CD14-positive monocyte (primary cell): ENCODE results near the gene PLCB1. TPM values are rescaled to one million over a fixed set of nuclear protein-coding genes. Genes with fewer than 3 reads are reported as not detected.

Experiments used
- DNase-seq, 3 donors: peaks; one replicate each; pipeline ENCODE4 v3.0.0-alpha.2; 2011 to 2022
- H2AFZ ChIP-seq: 2 replicates; pipeline ENCODE4 v1.6.0; 2012; ENCODE audit warnings: mild to moderate bottlenecking, low read depth, low read length, inconsistent platforms; ENCODE audit not compliant: insufficient read depth, poor library complexity, severe bottlenecking
- H3K27ac ChIP-seq, 2 donors: 1 replicate in 1 of 2; 2 replicates in 1 of 2; pipeline ENCODE4 v1.5.1; 2012 to 2013; ENCODE audit warnings: low read length in 2 of 2, control low read depth in 1 of 2, inconsistent platforms in 1 of 2, low read depth in 1 of 2, mild to moderate bottlenecking in 1 of 2
- H3K27me3 ChIP-seq, 2 donors: one replicate each; pipeline versions ENCODE4 v1.6.0 to v1.6.1; 2011 to 2013; ENCODE audit warnings: low read length in 2 of 2; ENCODE audit not compliant: control insufficient read depth in 2 of 2, insufficient read depth in 2 of 2
- H3K36me3 ChIP-seq, 2 donors: replicated peaks in 1 of 2; 1 replicate in 1 of 2; 2 replicates in 1 of 2; pipeline versions ENCODE4 v1.5.1 to v1.6.1; 2012 to 2013; ENCODE audit warnings: low read length in 2 of 2, control low read depth in 1 of 2, inconsistent platforms in 1 of 2, mild to moderate bottlenecking in 1 of 2; ENCODE audit not compliant: insufficient read depth in 2 of 2, control insufficient read depth in 1 of 2
- H3K4me1 ChIP-seq, 2 donors: 1 replicate in 1 of 2; 2 replicates in 1 of 2; pipeline versions ENCODE4 v1.5.1 to v1.6.1; 2012 to 2013; ENCODE audit warnings: low read length in 2 of 2, control low read depth in 1 of 2, inconsistent platforms in 1 of 2, mild to moderate bottlenecking in 1 of 2, moderate library complexity in 1 of 2; ENCODE audit not compliant: insufficient read depth in 2 of 2, control insufficient read depth in 1 of 2
- H3K4me2 ChIP-seq: replicated peaks from 2 replicates; pipeline ENCODE3; 2012; ENCODE audit warnings: low read length, moderate library complexity, mild to moderate bottlenecking; ENCODE audit not compliant: poor library complexity, severe bottlenecking; ENCODE audit errors: extremely low read depth
- H3K4me3 ChIP-seq, 3 experiments: fragments of 200-600 bp in 1 of 3; sonication (generic) in 1 of 3; replicated peaks in 1 of 3; 1 replicate in 2 of 3; 2 replicates in 1 of 3; pipeline ENCODE4 v1.5.1; 2011 to 2013; ENCODE audit warnings: low read length in 3 of 3, mild to moderate bottlenecking in 3 of 3, control low read depth in 2 of 3, low read depth in 2 of 3, inconsistent platforms in 1 of 3, moderate library complexity in 1 of 3
- H3K79me2 ChIP-seq: 2 replicates; pipeline ENCODE4 v1.6.0; 2012; ENCODE audit warnings: mild to moderate bottlenecking, control low read depth, inconsistent platforms, low read length, moderate library complexity; ENCODE audit not compliant: insufficient read depth
- H3K9ac ChIP-seq: 2 replicates; pipeline ENCODE4 v1.6.0; 2017; ENCODE audit warnings: low read length, mild to moderate bottlenecking; ENCODE audit not compliant: insufficient read depth, poor library complexity, severe bottlenecking
- H3K9me3 ChIP-seq, 2 donors: replicated peaks in 1 of 2; 1 replicate in 1 of 2; 2 replicates in 1 of 2; pipeline versions ENCODE4 v1.5.1 to v1.6.1; 2012 to 2013; ENCODE audit warnings: low read length in 2 of 2, control low read depth in 1 of 2; ENCODE audit not compliant: control insufficient read depth in 1 of 2, insufficient read depth in 1 of 2
- H4K20me1 ChIP-seq: 2 replicates; pipeline ENCODE4 v1.6.0; 2012; ENCODE audit warnings: mild to moderate bottlenecking, low read length, control low read depth, moderate library complexity; ENCODE audit not compliant: insufficient read depth
- H3K27ac Mint-ChIP-seq, 7 donors: one replicate each; pipeline ENCODE4 v1.8.0; 2020; ENCODE audit warnings: mild to moderate bottlenecking in 7 of 7, mixed read lengths in 7 of 7, moderate library complexity in 6 of 7, inconsistent platforms in 2 of 7
- H3K27me3 Mint-ChIP-seq, 3 donors: one replicate each; pipeline ENCODE4 v1.8.0; 2021 to 2022; ENCODE audit warnings: low read depth in 3 of 3, mild to moderate bottlenecking in 3 of 3, mixed read lengths in 3 of 3, moderate library complexity in 3 of 3, inconsistent platforms in 1 of 3
- H3K36me3 Mint-ChIP-seq, 2 donors: one replicate each; pipeline ENCODE4 v1.8.0; 2020; ENCODE audit warnings: mixed read lengths in 2 of 2, inconsistent platforms in 1 of 2, mild to moderate bottlenecking in 1 of 2
- H3K4me1 Mint-ChIP-seq: one replicate; pipeline ENCODE4 v1.8.0; 2020; ENCODE audit warnings: mild to moderate bottlenecking, mixed read lengths
- H3K4me3 Mint-ChIP-seq, 2 donors: one replicate each; pipeline ENCODE4 v1.8.0; 2020; ENCODE audit warnings: mild to moderate bottlenecking in 2 of 2, mixed read lengths in 2 of 2, moderate library complexity in 1 of 2
- H3K9me3 Mint-ChIP-seq, 7 donors: one replicate each; pipeline ENCODE4 v1.8.0; 2020 to 2022; ENCODE audit warnings: mixed read lengths in 7 of 7, mild to moderate bottlenecking in 6 of 7, moderate library complexity in 6 of 7, inconsistent platforms in 2 of 7
- WGBS: methylation state at CpG from one replicate; pipeline ENCODE4 v1.1.5; 2013; ENCODE audit warnings: missing lambda C conversion rate; ENCODE audit not compliant: insufficient coverage; 5-methylcytosine and 5-hydroxymethylcytosine counted together
- intact Hi-C, 2 donors: fragments of 100-400 bp; cut with micrococcal nuclease; formaldehyde crosslinking; loops; one replicate each; pipeline versions ENCODE4 v1.15.0 to v1.15.1; 2023
- polyA plus RNA-seq, 3 donors: library from polyadenylated mRNA; depleted of rRNA in 1 of 3; unstranded in 2 of 3; stranded (reverse) in 1 of 3; fragments of 300-500 nt in 2 of 3; fragments of >200 nt in 1 of 3; fragmentation: Illumina TruSeq in 2 of 3; gene quantifications; 1 replicate in 2 of 3; 2 replicates in 1 of 3; pipeline ENCODE4 v1.2.3, GENCODE V29; 2012 to 2021
- TF ChIP-seq, protein P1 (sequence below): fragments of 200-600 bp; IDR thresholded peaks from one replicate; pipeline ENCODE4 v1.8.0; 2022; ENCODE audit warnings: antibody characterized with exemption, mild to moderate bottlenecking

Gene PLCB1
- polyA plus RNA-seq, 3 donors: 8.6 to 16.4 (median 13.2) TPM

DNA sequence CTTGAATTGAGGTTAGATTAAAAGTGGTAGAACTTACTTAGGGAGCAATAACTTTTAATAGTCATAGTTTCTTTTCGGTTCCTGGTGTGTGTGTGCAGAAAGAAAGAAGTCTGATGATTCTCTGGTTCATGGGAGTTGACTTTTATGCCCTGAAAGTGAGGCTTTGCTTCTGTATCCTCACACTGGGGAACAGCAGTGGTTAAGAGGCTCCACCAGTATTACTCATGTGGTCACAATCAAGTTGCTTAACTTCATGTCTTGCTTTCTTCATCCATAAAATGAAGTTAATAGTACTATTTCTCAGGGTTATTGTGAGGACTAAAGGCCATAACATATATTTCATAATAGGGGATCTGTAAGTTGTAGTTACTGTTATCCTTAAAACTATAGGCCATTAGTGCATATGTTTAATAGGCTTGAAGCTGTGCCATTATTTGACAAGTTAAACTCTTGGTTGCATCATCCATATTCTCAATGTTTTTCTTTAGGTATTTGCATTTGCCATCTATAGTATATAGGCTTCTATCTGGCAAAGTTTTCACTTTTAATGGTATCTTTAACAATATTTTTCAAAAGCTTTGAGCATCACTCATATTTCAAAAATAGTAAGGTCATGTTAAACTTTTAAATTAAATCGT lies 262.4 kb downstream of the PLCB1 start:
- H3K4me3 ChIP-seq: peak overlapping the region in 1 of 3 experiments; percentile 60
- H3K36me3 Mint-ChIP-seq: no peaks in the 10 kb centered on the region
- peak; percentile 86 to 94 (median 91) for DNase-seq
- H2AFZ ChIP-seq: no peak overlapping the region
- H3K27me3 Mint-ChIP-seq: no peaks in the 10 kb centered on the region
- peak overlapping the region; percentile 64 for H3K4me2 ChIP-seq
- no peaks in the 10 kb centered on the region for H4K20me1 ChIP-seq
- intact Hi-C loops: loop anchor here in 1 of 2 donors (5.0 to 10.0 kb wide), 2 partner anchors 33 to 60 kb away; no protein-coding TSS in a partner anchor
- H3K36me3 ChIP-seq: no peaks in the 10 kb centered on the region
- H3K27ac ChIP-seq: peak overlapping the region in 1 of 2 donors; percentile 83
- H3K4me3 Mint-ChIP-seq: peak overlapping the region in 1 of 2 donors; percentile 75
- peak overlapping the region; percentile 11 for H3K9ac ChIP-seq
- H3K27ac Mint-ChIP-seq: peak overlapping the region; percentile 87 to 95 (median 92)
- no peaks in the 10 kb centered on the region for H3K27me3 ChIP-seq
- peaks cover 56% of the 10 kb centered on the region for H3K4me1 Mint-ChIP-seq
- no peaks in the 10 kb centered on the region for H3K9me3 ChIP-seq
- H3K4me1 ChIP-seq: peaks cover 44 to 88% of the 10 kb centered on the region in 2 donors
- TF ChIP-seq, protein P1, sequence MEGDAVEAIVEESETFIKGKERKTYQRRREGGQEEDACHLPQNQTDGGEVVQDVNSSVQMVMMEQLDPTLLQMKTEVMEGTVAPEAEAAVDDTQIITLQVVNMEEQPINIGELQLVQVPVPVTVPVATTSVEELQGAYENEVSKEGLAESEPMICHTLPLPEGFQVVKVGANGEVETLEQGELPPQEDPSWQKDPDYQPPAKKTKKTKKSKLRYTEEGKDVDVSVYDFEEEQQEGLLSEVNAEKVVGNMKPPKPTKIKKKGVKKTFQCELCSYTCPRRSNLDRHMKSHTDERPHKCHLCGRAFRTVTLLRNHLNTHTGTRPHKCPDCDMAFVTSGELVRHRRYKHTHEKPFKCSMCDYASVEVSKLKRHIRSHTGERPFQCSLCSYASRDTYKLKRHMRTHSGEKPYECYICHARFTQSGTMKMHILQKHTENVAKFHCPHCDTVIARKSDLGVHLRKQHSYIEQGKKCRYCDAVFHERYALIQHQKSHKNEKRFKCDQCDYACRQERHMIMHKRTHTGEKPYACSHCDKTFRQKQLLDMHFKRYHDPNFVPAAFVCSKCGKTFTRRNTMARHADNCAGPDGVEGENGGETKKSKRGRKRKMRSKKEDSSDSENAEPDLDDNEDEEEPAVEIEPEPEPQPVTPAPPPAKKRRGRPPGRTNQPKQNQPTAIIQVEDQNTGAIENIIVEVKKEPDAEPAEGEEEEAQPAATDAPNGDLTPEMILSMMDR: no peak
- no CpG with 5 or more reads among the region's 2 CpGs for WGBS
- peaks cover 41% of the 10 kb centered on the region for H3K79me2 ChIP-seq
- peaks cover 0 to 5% (median 0%) of the 10 kb centered on the region in 7 donors for H3K9me3 Mint-ChIP-seq

DNA sequence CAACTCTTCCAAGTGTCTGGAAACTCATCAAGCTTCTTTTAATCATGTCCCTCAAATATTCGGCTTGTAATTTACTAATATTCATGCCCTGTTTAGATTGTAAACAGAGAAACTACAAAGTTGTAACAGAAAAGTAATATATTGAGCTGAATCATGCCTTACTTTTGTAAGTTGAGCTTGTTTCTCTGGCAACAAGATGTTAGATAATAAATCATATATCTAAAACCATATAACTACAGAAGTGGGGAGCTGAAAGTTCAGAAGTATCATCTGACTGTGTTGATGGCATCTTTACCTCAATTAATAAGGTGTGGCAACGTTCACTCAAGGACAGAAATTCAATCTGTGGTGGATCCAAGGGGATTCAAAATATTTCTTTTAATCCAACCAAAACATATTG lies 263.9 kb downstream of the PLCB1 start:
- Histone ChIP-seq H3K4me1 (peaks cover 42 to 88% of the 10 kb centered on the region in 2 donors), H3K4me2 (no peak overlapping the region), H3K79me2 (peaks cover 43% of the 10 kb centered on the region), H2AFZ (no peak overlapping the region), H3K27ac (peak overlapping the region in 1 of 2 donors; percentile 3), H3K4me3 (no peak overlapping the region), H3K36me3 (no peaks in the 10 kb centered on the region), H3K27me3 (no peaks in the 10 kb centered on the region), H3K9me3 (no peaks in the 10 kb centered on the region), H4K20me1 (no peaks in the 10 kb centered on the region), H3K9ac (no peak overlapping the region)
- Mint-ChIP-seq H3K4me3 (no peak overlapping the region), H3K27ac (peak overlapping the region in 2 of 7 donors; percentile 57 to 63), H3K36me3 (no peaks in the 10 kb centered on the region), H3K27me3 (no peaks in the 10 kb centered on the region), H3K4me1 (peaks cover 59% of the 10 kb centered on the region), H3K9me3 (peaks cover 0 to 5% (median 0%) of the 10 kb centered on the region in 7 donors)
- TF ChIP-seq, protein P1: no peak
- no CpG with 5 or more reads among the region's 2 CpGs for WGBS
- intact Hi-C loops: loop anchor here in 1 of 2 donors (10.0 kb wide), 1 partner anchor 59 kb away; no protein-coding TSS in a partner anchor
- no peak for DNase-seq
